HG03442 (cell line): Measurements from ENCODE around the gene SGSM1.
"Not testable (repeated sequence)": the region's sequence is repeated elsewhere in the genome, so short reads cannot be mapped to it uniquely, and the experiment has no call there.

ENCODE experiments used
- ATAC-seq: cut with Tn5 transposase; IDR thresholded peaks from one replicate; pipeline ENCODE4 v1.9.1; 2021; ENCODE audit warnings: mild to moderate bottlenecking, moderate library complexity; ENCODE audit not compliant: unreplicated experiment

The SGSM1 gene

DNA sequence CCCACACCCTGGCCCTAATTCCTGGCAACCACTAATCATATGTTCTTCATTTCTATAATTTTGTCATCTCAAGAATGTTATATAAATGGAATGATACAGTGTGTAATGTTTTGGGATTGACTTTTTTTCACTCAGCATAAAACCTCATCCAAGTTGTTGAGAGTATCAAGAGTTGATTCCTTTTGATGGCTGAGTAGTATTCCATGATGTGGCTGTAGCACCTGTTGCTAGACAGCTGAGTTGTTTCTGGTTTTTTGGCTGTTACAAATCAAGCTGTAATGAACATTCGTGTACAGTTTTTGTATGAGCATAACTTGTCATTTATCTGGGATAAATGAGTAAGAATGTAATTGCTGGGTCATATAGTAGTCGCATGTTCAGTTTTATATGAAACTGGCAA, 81.2 kb downstream of the SGSM1 start:
- ATAC-seq: no peak

- no peak for ATAC-seq
Measured at GRCh38 chr22:24893341-24894070, 87.5 kb downstream of the SGSM1 start.

DNA sequence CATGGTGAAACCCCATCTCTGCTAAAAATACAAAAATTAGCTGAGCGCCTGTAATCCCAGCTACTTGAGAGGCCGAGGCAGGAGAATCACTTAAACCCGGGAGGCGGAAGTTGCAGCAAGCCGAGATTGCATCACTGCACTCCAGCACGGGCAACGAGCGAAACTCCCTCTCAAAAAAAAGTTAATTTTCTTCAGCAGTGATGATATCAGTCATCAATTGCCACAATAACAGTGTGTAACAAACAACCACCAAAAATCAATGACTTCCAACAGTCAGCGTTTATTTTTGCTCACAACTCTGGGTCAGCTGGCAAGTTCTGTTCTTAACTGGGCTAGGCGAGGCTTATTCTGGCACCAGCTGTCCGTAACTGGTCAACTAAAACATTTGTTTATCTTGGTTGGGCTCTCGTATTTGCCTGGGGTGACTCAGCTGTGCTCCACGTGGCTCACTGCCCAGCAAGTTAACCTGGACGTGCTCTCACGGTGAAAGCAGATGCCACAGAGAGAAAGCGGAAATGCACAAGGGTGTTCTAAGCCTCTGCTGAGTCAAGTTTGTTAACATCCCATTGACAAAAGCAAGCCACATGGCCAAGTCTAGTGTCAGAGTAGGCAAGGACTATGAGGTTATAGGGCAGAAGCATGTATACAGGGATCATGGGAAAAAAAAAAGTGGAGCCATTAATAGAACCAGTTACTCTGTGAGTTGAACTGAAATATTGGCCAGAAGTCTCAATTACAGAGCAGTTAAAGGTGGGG, 88.4 kb downstream of the SGSM1 start:
- no peak for ATAC-seq

DNA sequence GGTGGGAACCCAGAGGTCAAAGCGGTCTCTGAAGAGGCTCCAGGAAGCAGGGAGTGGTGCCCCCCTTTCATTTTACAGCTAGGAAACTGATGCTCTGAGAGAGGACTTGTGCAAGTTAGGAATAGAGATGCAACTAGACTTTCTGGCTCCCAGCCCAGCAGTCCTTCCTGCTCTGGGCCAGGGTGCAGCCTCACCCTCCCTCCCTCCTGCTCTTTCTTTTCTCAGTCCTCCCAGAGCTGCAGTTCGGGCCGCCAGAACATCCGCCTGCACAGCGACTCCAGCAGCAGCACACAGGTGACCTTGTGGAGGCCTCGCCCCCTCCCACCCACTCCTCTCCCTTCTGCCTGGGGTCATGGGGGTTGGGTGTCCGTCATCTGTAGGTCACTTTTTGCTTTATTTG, 89.0 kb downstream of the SGSM1 start:
- ATAC-seq: no peak

DNA sequence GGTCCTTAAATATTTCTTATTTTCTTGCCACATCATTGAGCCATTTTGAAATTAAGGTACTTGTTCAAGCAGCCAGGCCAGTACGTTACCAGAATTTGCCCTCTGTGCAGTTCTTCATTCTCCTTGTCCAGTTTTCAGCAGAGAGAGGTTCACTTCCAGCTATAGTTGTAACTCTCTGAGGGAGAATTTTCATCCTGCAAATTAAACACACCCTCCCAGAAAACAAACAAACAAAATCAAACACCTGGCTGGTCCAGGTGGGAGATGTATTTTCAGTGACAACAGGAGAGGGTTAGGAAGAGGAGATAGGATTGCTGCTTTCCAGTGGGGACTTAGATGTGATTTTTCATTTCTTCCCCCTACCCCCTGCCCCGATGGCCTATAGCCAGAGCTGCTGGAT, 95.4 kb downstream of the SGSM1 start:
- no peak for ATAC-seq

DNA sequence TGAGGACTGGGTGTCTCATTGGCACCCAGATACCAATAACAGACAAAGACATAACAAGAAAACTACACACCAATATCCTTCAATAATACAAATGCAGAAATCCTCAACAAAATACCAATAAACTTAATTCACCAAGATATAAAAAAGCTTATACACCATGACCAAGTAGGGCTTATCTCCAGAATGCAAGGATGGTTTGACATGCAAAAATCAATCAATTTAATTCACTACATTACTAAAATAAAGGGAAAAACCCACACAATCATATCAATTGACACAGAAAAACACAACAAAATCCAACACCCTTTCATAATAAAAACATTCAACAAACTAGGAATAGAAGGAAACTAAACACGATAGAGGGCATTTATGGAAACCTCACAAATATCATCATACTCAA, 99.9 kb downstream of the SGSM1 start:
- ATAC-seq: no peak

DNA sequence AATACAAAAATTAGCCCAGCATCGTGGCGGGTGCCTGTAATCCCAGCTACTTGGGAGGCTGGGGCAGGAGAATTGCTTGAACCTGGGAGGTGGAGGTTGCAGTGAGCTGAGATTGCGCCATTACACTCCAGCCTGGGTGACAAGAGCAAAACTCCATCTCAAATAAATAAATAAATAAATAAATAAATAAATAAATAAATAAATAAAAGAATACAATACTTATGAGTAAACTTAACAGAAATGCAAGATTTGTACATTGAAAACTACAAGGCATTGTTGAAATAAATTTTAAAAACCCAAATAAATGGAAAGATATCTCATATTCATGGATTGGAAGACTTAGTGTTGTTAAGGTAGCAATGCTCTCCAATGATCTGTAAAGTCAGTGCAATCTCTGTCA, 101.1 kb downstream of the SGSM1 start:
- ATAC-seq: not testable (repeated sequence)

DNA sequence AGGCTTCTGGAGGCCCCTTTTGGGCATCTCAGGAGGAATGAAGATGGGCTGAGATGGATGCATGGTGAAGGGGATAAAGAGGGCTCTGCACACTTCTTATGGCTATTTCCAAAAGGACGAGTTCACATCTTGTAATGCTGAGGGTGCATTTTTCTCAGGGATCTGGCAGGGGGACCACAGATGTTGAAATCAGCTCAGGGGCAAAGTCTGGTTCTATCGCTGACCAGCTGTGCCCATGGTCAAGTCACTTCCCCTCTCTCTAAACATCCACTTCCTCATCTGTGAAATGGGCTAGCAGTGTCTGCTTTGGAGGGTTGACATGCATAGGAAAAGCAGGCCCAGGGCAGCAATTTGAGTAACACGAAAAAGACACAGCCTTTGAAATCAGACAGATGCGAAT, 114.0 kb downstream of the SGSM1 start:
- ATAC-seq: no peak

GRCh38 chr22:24925586-24926427, 119.8 kb downstream of the SGSM1 start:
- ATAC-seq: no peak

DNA sequence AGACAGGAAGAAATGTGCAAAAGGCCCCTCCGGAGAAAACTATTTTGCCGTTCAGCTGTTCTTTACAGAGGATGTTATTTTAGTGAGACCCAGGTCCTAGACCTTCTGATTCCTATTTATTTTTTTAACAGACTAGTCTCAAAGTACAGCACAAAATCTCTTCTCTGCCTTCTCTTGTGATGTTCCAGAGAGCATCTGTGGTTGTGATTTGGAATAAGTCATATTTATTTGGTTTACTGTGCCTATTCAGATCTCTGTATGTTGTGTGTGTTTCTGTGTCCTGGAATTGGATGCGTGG, 120.4 kb downstream of the SGSM1 start:
- no peak for ATAC-seq

- ATAC-seq: no peak
Measured at GRCh38 chr22:24926849-24927579, 121.0 kb downstream of the SGSM1 start.

GRCh38 chr22:24928322-24928721, 122.3 kb downstream of the SGSM1 start:
- no peak for ATAC-seq

DNA sequence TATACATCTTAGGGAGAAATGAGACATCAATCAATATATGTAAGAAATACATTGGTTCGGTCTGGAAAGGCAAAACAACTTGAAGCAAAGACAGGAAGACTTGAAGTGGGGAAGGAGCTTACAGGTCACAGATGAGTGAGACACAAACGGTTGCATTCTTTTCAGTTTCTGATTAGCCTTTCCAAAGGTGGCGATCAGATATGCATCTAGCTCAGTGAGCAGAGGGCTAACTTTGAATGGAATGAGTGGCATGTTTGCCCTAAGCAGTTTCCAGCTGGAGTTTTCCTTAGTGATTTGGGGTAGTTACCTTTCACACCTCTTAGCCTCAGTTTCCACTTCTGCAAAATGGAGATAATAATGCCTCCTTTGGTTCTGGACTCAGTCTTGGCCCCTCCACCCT, 124.7 kb downstream of the SGSM1 start:
- ATAC-seq: no peak

GRCh38 chr22:24935771-24936483, 129.9 kb downstream of the SGSM1 start:
- no peak for ATAC-seq

DNA sequence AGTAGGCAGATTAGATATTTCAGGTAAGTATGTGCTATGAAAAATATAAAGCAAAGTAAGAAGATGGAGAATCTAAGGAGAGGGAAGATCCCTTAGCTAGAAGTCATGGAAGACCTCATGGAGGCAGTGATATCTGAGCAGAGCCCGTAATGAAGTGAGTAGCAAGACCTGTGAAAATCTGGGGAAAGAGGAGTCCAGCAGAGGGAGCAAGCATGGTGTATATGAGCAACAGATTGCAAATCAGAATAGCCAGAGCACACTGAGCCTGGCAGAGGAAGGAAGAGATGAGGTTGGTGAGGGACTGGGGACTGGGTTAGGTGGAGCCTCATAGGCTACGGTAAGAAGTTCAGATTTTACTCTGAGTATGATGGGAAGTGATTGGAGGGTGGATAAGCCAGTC, 131.1 kb downstream of the SGSM1 start:
- no peak for ATAC-seq

GRCh38 chr22:24938741-24939341, 132.8 kb downstream of the SGSM1 start:
- no peak for ATAC-seq

DNA sequence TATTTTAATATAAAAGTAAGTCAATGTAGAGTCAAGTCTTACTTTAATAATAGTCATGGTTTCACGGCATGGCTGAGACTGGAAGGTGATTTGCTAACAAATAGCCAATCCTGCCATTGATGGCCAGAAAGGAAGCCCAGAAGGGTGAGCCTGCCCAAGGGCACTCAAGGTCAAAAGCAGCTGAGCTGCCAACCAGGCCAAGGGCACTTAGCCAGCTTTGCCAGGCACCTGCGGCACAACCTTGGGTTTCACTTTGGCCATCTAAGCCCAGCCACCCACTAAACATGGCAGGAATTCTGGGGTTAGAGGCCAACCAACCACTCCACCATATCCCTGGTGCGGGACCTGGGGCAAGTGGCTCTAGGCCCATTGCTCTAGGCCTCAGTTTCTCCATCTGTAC, 136.3 kb downstream of the SGSM1 start:
- no peak for ATAC-seq

GRCh38 chr22:24944217-24944937, 138.4 kb downstream of the SGSM1 start:
- ATAC-seq: no peak

DNA sequence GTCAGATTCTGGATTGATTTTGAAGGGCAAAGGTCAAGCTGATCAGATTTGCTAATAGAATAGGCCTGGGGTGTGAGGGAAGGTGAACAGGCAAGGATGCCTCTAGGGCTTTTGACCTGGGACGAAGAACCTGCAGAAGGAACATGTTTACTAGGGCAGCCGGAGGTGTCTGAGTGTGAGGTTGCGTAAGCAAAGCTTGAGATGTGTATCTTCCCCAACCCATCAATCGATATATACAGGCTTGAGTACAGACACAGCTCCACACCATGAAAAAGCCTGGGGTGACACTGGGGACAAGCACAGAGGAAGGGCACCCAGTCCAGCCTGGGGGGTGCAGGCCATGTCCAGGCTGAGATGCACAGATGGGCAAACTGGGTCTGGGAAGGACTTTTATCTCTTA, 139.4 kb downstream of the SGSM1 start:
- ATAC-seq: no peak
